HEK293T (cell line): ENCODE data around the gene MED15.

ENCODE experiments used
- CTCF ChIA-PET: fragments of 350-600 bp; formaldehyde crosslinking; extraction: SDS; loops from one replicate; lab custom pipeline; 2021; ENCODE audit warnings: antibody characterized with exemption, inconsistent platforms; lab: Yijun Ruan, JAX
- POLR2A ChIA-PET: fragments of 350-600 bp; formaldehyde crosslinking; extraction: SDS; loops from one replicate; lab custom pipeline; 2020; ENCODE audit warnings: antibody characterized with exemption, inconsistent platforms; lab: Yijun Ruan, JAX
- DNase-seq: peaks from one replicate; pipeline ENCODE4 v3.0.0; 2012; ENCODE audit warnings: mixed read lengths; ENCODE audit errors: extremely low spot score
- ARNT ChIP-seq: fragments of 450-650 bp; IDR thresholded peaks from 2 replicates; pipeline ENCODE4 v1.6.1; 2017; ENCODE audit warnings: mild to moderate bottlenecking
- BHLHE40 ChIP-seq: fragments of 450-650 bp; IDR thresholded peaks from 2 replicates; pipeline ENCODE4 v1.6.1; 2016; ENCODE audit warnings: mild to moderate bottlenecking, moderate library complexity, borderline replicate concordance
- CTBP1 ChIP-seq: fragments of 450-650 bp; IDR thresholded peaks from 2 replicates; pipeline ENCODE4 v1.6.1; 2016; ENCODE audit warnings: borderline replicate concordance
- ELF4 ChIP-seq: fragments of 450-650 bp; IDR thresholded peaks from 2 replicates; pipeline ENCODE4 v1.6.1; 2017; ENCODE audit warnings: antibody characterized with exemption
- FOXA1 ChIP-seq: fragments of 450-650 bp; IDR thresholded peaks from 2 replicates; pipeline ENCODE4 v1.6.1; 2016; ENCODE audit warnings: mild to moderate bottlenecking
- FOXK2 ChIP-seq: fragments of 450-650 bp; IDR thresholded peaks from 2 replicates; pipeline ENCODE4 v1.6.1; 2016; ENCODE audit warnings: mild to moderate bottlenecking
- FOXM1 ChIP-seq: fragments of 450-650 bp; IDR thresholded peaks from 2 replicates; pipeline ENCODE4 v1.6.1; 2017; ENCODE audit warnings: mild to moderate bottlenecking, borderline replicate concordance
- HDGF ChIP-seq: fragments of 450-650 bp; IDR thresholded peaks from 2 replicates; pipeline ENCODE4 v1.6.1; 2017; ENCODE audit warnings: antibody characterized with exemption, borderline replicate concordance
- L3MBTL2 ChIP-seq: fragments of 450-650 bp; conservative IDR thresholded peaks from 2 replicates; pipeline ENCODE4 v1.6.1; 2016; ENCODE audit warnings: mild to moderate bottlenecking
- LEF1 ChIP-seq: fragments of 450-650 bp; IDR thresholded peaks from 2 replicates; pipeline ENCODE4 v1.6.1; 2017; ENCODE audit warnings: mild to moderate bottlenecking, borderline replicate concordance
- NFRKB ChIP-seq: fragments of 450-650 bp; IDR thresholded peaks from 2 replicates; pipeline ENCODE4 v1.6.1; 2016; ENCODE audit warnings: mild to moderate bottlenecking, moderate library complexity
- SP1 ChIP-seq: fragments of 450-650 bp; IDR thresholded peaks from 2 replicates; pipeline ENCODE4 v1.6.1; 2017
- SUZ12 ChIP-seq: fragments of 450-650 bp; IDR thresholded peaks from 2 replicates; pipeline ENCODE4 v1.6.1; 2016; ENCODE audit warnings: mild to moderate bottlenecking
- TARDBP ChIP-seq: fragments of 450-650 bp; IDR thresholded peaks from 2 replicates; pipeline ENCODE4 v1.6.1; 2016
- ZNF384 ChIP-seq: fragments of 450-650 bp; IDR thresholded peaks from 2 replicates; pipeline ENCODE4 v1.6.1; 2016
- TF ChIP-seq, protein P1 (sequence below): fragments of 450-650 bp; IDR thresholded peaks from 2 replicates; pipeline ENCODE4 v1.6.1; 2016

MED15 gene

DNA sequence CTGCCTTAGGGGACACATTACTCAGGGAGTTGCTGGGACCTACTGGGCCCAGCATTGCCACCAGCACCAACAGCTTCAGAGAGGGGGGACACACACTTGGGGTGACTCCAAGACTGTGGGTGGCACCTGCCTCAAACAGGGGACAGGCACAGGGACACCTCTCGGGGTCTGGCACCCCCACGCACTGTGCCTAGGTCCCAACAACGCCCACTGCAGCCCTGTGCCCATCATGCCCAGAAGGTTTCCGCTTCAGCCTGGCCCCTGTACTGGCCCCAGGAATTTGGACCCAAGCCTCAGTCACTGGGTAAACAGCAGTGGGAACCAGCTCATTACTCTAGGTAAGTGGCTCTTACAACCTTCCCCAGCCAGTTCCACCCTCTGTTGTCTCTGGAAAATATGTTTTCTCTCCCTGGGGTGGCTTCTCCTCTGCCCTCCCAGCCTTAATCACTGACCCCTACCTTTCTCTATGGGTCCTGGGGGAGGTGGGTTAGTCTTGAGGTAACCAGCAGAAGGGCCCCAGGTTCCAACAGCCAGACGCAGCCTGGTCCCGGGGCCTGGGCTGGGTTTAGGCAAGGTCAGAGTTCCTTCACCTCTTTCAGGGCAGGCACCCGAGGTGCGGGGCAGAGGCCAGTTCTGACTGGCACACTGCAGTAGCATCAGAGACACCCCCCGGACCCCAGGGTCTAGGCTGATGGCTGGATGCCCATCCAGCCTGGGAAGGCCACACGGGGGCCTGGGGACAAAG, 123.6 kb downstream of the MED15 start:
- TF ChIP-seq FOXM1 (no peak), ELF4 (no peak), BHLHE40 (no peak), ZNF384 (no peak), CTBP1 (no peak), SUZ12 (no peak), SP1 (no peak), HDGF (no peak), LEF1 (no peak)
- POLR2A ChIA-PET: no interaction called here
- CTCF ChIA-PET: interaction anchor here (0.6 kb wide), 1 partner anchor 89 kb away, joined by 4 read pairs; no protein-coding TSS in a partner anchor
- no peak for DNase-seq

DNA sequence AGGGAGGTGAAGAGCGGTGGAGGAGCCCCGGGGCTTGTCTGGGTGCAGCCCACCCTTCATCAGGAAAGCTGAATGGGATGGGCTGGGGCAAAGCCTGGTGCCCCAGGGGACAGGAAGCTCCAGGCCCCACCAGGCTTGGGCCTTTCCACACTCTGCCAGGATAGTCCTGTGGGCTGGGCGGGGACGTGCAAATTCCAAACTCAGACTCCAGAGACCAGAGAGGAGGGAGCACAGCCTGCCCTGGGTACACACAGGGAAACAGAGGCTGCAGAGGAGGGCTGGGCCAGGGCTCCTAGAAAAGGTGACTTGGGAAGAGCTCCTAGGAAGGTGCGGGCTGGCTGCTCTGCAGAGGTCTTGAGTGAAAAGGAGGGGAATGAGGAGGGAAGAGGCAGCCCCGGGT, 124.7 kb downstream of the MED15 start:
- CTCF ChIA-PET: no interaction called here
- no peak for DNase-seq
- POLR2A ChIA-PET: no interaction called here
- TF ChIP-seq SUZ12: no peak
- TF ChIP-seq FOXK2: no peak
- TF ChIP-seq CTBP1: no peak
- TF ChIP-seq NFRKB: no peak

DNA sequence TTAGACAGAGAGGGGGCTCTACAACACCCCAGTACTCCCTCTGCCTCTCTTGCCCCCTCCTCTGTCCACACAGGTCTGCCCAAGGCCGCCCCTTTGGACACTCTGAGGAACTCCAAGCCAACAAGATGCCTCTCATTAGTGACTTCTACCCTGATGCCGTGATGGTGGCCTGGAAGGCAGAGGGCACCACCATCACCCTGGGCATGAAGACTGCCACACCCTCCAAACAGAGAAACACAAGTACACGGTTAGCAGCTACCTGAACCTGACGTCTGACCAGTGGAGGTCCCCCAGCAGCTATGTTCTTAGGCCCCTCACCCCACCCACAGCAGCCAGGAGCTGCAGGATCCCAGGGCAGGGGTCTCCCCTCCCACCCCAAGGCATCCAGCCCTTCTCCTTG, 125.1 kb downstream of the MED15 start:
- CTCF ChIA-PET: no interaction called here

DNA sequence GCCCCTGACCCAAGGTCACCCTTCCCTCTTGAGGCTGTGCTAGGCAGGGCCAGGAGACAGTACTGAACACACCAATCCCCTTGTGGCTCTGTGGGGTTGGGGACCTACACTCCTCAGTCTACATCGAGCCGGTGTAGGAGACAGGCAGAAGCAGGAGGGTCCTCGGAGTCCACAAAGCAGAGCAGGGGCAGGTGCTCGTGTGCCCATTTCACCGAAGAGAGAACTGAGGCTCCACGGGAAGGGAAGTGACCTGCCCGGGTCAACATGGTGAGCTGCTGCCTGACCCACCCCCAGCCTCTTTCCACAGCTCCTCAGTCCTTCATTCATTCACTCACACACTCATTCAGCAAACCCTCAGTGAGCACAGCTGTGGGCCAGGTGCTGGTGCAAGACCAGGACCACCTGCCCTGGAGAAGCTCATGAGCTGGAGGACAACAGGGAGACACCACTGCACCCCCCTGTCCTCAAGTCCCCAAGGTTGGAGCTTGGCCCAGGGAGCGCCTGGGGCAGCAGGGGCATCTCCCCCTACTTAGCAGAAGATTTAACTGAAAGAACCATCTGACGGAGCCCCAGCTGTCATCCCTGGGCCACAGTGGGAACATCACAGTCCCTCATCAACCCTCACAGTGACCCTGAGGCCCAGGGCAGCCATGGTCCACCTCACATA, 127.3 kb downstream of the MED15 start:
- ChIA-PET CTCF (no interaction called here), POLR2A (no interaction called here)
- TF ChIP-seq TARDBP (no peak), CTBP1 (no peak), FOXA1 (no peak), LEF1 (no peak), ARNT (no peak), HDGF (no peak), ZNF384 (no peak), FOXK2 (no peak), NFRKB (no peak)
- TF ChIP-seq, protein P1, sequence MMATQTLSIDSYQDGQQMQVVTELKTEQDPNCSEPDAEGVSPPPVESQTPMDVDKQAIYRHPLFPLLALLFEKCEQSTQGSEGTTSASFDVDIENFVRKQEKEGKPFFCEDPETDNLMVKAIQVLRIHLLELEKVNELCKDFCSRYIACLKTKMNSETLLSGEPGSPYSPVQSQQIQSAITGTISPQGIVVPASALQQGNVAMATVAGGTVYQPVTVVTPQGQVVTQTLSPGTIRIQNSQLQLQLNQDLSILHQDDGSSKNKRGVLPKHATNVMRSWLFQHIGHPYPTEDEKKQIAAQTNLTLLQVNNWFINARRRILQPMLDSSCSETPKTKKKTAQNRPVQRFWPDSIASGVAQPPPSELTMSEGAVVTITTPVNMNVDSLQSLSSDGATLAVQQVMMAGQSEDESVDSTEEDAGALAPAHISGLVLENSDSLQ: no peak
- no peak for DNase-seq

More for the DNA sequence above, 125.1 kb downstream of the MED15 start:
- POLR2A ChIA-PET: no interaction called here
- DNase-seq: no peak
- TF ChIP-seq SUZ12 (no peak), L3MBTL2 (no peak), NFRKB (no peak), HDGF (no peak), FOXK2 (no peak), ELF4 (no peak), CTBP1 (no peak), TARDBP (no peak), BHLHE40 (no peak), SP1 (no peak), ARNT (no peak)
- TF ChIP-seq, protein P1: no peak

DNA sequence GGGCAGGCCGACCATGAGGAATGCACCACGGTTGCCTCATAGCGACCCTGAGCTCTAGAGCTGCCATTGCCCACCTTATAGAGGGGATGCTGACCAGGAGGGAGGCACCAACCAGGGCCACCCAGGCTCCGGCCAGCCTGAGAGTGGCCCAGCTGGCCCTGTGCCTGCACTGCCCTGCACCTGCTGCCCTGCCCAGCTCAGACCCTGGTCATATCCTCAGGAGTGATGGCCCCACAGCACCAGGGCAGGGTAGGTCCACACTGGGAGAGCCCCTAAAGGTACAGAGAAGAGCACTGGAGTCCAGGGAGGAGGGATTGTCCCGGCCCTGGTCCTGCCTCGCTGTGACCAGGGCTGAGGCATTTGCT, 127.8 kb downstream of the MED15 start:
- CTCF ChIA-PET: no interaction called here

More for the DNA sequence above, 127.8 kb downstream of the MED15 start:
- no peak for DNase-seq
- POLR2A ChIA-PET: no interaction called here
- TF ChIP-seq HDGF (no peak), SUZ12 (no peak), BHLHE40 (no peak), L3MBTL2 (no peak), FOXM1 (no peak), ZNF384 (no peak), ARNT (no peak), FOXA1 (no peak), SP1 (no peak), ELF4 (no peak), FOXK2 (no peak), LEF1 (no peak), TARDBP (no peak), CTBP1 (no peak), NFRKB (no peak)
- TF ChIP-seq, protein P1: no peak
